ENCODE measurements around the gene FKBP8.

Gene FKBP8

DNA sequence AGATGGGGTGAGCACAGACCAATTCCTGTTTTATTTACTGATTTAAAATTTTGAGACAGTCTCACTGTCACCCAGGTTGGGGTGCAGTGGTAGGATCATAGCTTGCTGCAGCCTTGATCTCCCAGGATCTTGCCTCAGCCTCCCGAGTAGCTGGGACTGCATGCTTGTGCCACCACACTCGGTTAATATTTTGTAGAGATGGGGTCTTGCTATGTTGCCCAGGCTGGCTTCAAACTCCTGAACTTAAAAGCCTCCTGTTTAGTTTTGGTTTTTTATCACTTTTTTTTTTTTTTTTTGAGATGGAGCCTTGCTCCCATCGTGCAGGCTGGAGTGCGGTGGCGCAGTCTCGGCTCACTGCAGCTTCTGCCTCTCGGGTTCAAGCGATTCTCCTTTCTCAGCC is 33.0 kb upstream of the FKBP8 start:
- TF ChIP-seq, protein P1, sequence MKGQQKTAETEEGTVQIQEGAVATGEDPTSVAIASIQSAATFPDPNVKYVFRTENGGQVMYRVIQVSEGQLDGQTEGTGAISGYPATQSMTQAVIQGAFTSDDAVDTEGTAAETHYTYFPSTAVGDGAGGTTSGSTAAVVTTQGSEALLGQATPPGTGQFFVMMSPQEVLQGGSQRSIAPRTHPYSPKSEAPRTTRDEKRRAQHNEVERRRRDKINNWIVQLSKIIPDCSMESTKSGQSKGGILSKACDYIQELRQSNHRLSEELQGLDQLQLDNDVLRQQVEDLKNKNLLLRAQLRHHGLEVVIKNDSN (IDR thresholded peaks at IDR 0.05), result no peak
- TF ChIP-seq TEAD4 (IDR thresholded peaks at IDR 0.05), result no peak
- TF ChIP-seq CEBPB (IDR thresholded peaks at IDR 0.05), result no peak
- TF ChIP-seq EGR1 (IDR thresholded peaks at IDR 0.05), result no peak
- no peak for TF ChIP-seq NFIC (IDR thresholded peaks at IDR 0.05)
- TF ChIP-seq REST (IDR thresholded peaks at IDR 0.05; ENCODE audit: low read depth), result no peak
- no peak for TF ChIP-seq TCF12 (IDR thresholded peaks at IDR 0.05; ENCODE audit: low read depth)
- TF ChIP-seq, protein P2, sequence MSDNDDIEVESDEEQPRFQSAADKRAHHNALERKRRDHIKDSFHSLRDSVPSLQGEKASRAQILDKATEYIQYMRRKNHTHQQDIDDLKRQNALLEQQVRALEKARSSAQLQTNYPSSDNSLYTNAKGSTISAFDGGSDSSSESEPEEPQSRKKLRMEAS (IDR thresholded peaks at IDR 0.05), result no peak
- TF ChIP-seq CREB1 (IDR thresholded peaks at IDR 0.05; ENCODE audit: low read depth), result no peak
- no peak for TF ChIP-seq EP300 (IDR thresholded peaks at IDR 0.05; ENCODE audit: borderline replicate concordance)
- TF ChIP-seq YY1 (IDR thresholded peaks at IDR 0.05; ENCODE audit: low read depth), result no peak
- TF ChIP-seq FOXM1 (IDR thresholded peaks at IDR 0.05; ENCODE audit: borderline replicate concordance, low read depth), result no peak
- TF ChIP-seq TAF1 (IDR thresholded peaks at IDR 0.05; ENCODE audit: low read depth), result no peak
- no peak for TF ChIP-seq RAD21 (IDR thresholded peaks at IDR 0.05; ENCODE audit: low read depth)
- TF ChIP-seq ZBTB7A (IDR thresholded peaks at IDR 0.05; ENCODE audit: low read depth), result no peak

GRCh38 chr19:18574691-18575291 is 31.4 kb upstream of the FKBP8 start:
- TF ChIP-seq EGR1 (IDR thresholded peaks at IDR 0.05) (no peak), FOXM1 (IDR thresholded peaks at IDR 0.05; ENCODE audit: borderline replicate concordance, low read depth) (no peak), ZBTB7A (IDR thresholded peaks at IDR 0.05; ENCODE audit: low read depth) (no peak), EP300 (IDR thresholded peaks at IDR 0.05; ENCODE audit: borderline replicate concordance) (no peak), RAD21 (IDR thresholded peaks at IDR 0.05; ENCODE audit: low read depth) (no peak), CEBPB (IDR thresholded peaks at IDR 0.05) (no peak), NFIC (IDR thresholded peaks at IDR 0.05) (no peak), YY1 (IDR thresholded peaks at IDR 0.05; ENCODE audit: low read depth) (no peak), CREB1 (IDR thresholded peaks at IDR 0.05; ENCODE audit: low read depth) (no peak), TEAD4 (IDR thresholded peaks at IDR 0.05) (no peak), TAF1 (IDR thresholded peaks at IDR 0.05; ENCODE audit: low read depth) (no peak), TCF12 (IDR thresholded peaks at IDR 0.05; ENCODE audit: low read depth) (no peak), REST (IDR thresholded peaks at IDR 0.05; ENCODE audit: low read depth) (no peak)
- TF ChIP-seq, protein P1 (IDR thresholded peaks at IDR 0.05), result no peak
- TF ChIP-seq, protein P2 (IDR thresholded peaks at IDR 0.05), result no peak

DNA sequence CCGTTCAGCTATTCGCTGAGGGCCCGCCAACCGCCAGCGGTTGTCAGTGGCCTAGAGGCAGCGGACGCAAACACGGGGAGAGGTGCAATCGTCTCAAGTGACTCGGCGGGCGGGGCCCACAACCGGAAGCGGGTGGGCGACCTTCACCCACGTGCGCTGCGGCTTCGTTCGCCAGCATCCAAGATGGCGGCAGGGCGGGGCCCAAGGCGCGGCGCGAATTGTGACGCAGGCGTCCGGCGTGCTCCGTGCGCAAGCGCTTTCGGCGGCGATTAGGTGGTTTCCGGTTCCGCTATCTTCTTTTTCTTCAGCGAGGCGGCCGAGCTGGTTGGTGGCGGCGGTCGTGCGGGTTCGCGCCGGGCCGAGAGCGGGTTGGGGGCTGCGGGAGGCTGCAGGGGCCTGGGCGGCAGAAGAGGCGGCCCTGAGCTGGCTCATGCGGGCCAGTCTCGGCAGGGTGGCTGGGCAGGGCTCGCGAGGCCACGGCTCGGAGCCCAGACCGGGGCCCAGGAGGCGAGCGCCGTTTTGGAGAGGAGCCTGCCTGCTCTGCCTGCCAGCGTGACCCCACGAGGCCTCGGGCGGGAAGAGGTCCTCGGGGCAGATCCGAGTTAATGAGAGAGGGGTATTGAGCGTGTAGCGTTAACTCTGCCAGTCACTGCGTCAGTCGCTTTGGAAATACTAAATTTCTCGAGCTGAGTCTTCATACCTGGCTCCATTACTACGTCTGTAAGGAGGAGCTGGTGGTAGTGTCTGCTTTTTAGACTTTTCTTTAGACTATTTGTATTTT is 28.4 kb upstream of the FKBP8 start, which contains the start of gene UBA52:
TSS of gene UBA52 (plus strand) at position 294 of the 781 bp plus-strand sequence. CDS start 1,444 bp downstream, outside the sequence.
- no peak; the same call in 1 of the 2 replicates for TF ChIP-seq TEAD4 (IDR thresholded peaks at IDR 0.05)
- no peak for TF ChIP-seq CEBPB (IDR thresholded peaks at IDR 0.05)
- no peak; the same call in 1 of the 2 replicates for TF ChIP-seq EP300 (IDR thresholded peaks at IDR 0.05; ENCODE audit: borderline replicate concordance)
- TF ChIP-seq TAF1 (IDR thresholded peaks at IDR 0.05; ENCODE audit: low read depth), result peak; percentile 91
- peak; percentile 100 for TF ChIP-seq YY1 (IDR thresholded peaks at IDR 0.05; ENCODE audit: low read depth)
- TF ChIP-seq TCF12 (IDR thresholded peaks at IDR 0.05; ENCODE audit: low read depth), result peak; percentile 73; the same call in 1 of the 2 replicates
- peak; percentile 18; the same call in 1 of the 2 replicates for TF ChIP-seq NFIC (IDR thresholded peaks at IDR 0.05)
- TF ChIP-seq, protein P1 (IDR thresholded peaks at IDR 0.05), result peak; percentile 97
- TF ChIP-seq, protein P2 (IDR thresholded peaks at IDR 0.05), result peak; percentile 100
- TF ChIP-seq EGR1 (IDR thresholded peaks at IDR 0.05), result peak; percentile 82
- TF ChIP-seq CREB1 (IDR thresholded peaks at IDR 0.05; ENCODE audit: low read depth), result peak; percentile 91
- TF ChIP-seq RAD21 (IDR thresholded peaks at IDR 0.05; ENCODE audit: low read depth), result 0 out of 2 replicates have a peak, but pooled peaks have one; percentile 5
- TF ChIP-seq ZBTB7A (IDR thresholded peaks at IDR 0.05; ENCODE audit: low read depth), result 0 out of 2 replicates have a peak, but pooled peaks have one; percentile 34
- TF ChIP-seq FOXM1 (IDR thresholded peaks at IDR 0.05; ENCODE audit: borderline replicate concordance, low read depth), result peak; percentile 56; the same call in 1 of the 2 replicates
- no peak for TF ChIP-seq REST (IDR thresholded peaks at IDR 0.05; ENCODE audit: low read depth)

All from Ishikawa (cell line).